GM13976 (cell line): ENCODE measurements around the gene LRGUK.

Experiments
- DNase-seq: peaks from one replicate; pipeline ENCODE4 v3.0.0; 2012; ENCODE audit warnings: low spot score
- in situ Hi-C: fragments of 300-500 bp; cut with MboI; formaldehyde crosslinking; loops from one replicate; pipeline ENCODE4 v1.12.0; 2022; ENCODE audit warnings: low sequenced_read_pairs, mixed read lengths, inconsistent platforms; ENCODE audit not compliant: unreplicated experiment
- TF ChIP-seq, protein P1 (sequence below): IDR thresholded peaks from 2 replicates; pipeline ENCODE4 v1.5.1; 2012; ENCODE audit warnings: borderline replicate concordance, mild to moderate bottlenecking; ENCODE audit not compliant: insufficient read depth; ENCODE audit errors: extremely low read depth, missing control alignments, control extremely low read depth

LRGUK gene

DNA sequence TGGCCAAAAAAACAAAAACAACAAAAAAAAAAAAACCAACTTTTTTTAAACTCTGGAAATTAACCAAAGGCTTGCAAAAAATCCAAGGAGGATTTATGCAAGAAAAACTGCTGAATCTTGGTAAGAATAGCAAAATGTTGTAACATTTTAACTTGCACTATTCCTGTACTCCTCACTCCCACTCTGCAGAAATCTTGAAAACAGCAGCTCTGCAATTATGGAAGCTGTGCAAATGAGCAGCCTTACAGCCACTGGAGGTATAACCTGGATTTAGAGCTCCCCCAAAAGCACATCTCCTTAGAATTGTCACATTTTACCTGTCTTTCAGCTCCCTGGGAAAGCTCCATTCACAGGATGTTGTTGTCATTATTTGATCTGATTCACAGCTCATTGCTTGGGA is 41.8 kb upstream of the LRGUK start:
- in situ Hi-C loops, result no loop called here
- DNase-seq, result no peak
- TF ChIP-seq, protein P1, sequence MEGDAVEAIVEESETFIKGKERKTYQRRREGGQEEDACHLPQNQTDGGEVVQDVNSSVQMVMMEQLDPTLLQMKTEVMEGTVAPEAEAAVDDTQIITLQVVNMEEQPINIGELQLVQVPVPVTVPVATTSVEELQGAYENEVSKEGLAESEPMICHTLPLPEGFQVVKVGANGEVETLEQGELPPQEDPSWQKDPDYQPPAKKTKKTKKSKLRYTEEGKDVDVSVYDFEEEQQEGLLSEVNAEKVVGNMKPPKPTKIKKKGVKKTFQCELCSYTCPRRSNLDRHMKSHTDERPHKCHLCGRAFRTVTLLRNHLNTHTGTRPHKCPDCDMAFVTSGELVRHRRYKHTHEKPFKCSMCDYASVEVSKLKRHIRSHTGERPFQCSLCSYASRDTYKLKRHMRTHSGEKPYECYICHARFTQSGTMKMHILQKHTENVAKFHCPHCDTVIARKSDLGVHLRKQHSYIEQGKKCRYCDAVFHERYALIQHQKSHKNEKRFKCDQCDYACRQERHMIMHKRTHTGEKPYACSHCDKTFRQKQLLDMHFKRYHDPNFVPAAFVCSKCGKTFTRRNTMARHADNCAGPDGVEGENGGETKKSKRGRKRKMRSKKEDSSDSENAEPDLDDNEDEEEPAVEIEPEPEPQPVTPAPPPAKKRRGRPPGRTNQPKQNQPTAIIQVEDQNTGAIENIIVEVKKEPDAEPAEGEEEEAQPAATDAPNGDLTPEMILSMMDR, result no peak

GRCh38 chr7:134086998-134087735 is 40.0 kb upstream of the LRGUK start:
- TF ChIP-seq, protein P1, result no peak
- in situ Hi-C loops, result no loop called here
- DNase-seq, result no peak

GRCh38 chr7:134088199-134088598 is 38.9 kb upstream of the LRGUK start:
- in situ Hi-C loops, result no loop called here
- DNase-seq, result no peak
- TF ChIP-seq, protein P1, result no peak

DNA sequence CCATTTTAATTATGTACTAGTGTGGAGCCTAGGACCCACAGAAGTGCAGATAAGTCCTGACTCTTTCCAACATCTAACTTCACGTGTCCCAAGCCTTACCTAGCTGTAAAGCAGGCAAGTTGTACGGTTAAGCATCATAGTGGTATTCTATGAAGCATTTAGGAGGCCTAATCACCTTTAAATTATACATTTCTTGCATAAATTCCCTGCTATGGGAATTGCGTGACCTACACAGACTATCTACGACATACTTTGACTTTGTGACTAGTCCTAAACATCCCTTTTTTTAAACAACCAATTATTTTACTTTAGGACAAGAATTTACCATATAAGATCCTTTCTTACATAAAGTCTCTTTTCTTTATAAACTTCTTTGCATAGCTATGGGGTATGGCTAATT is 37.7 kb upstream of the LRGUK start:
- in situ Hi-C loops, result no loop called here
- TF ChIP-seq, protein P1, result no peak
- DNase-seq, result no peak

GRCh38 chr7:134098072-134098471 is 29.1 kb upstream of the LRGUK start:
- TF ChIP-seq, protein P1, result no peak
- in situ Hi-C loops, result no loop called here
- DNase-seq, result no peak

- in situ Hi-C loops, result no loop called here
- no peak for DNase-seq
- TF ChIP-seq, protein P1, result no peak
These were observed 25.4 kb upstream of the LRGUK start for GRCh38 chr7:134101716-134102115.
